Astrocyte (in vitro differentiated cells and primary cell): Measurements from ENCODE around the gene COL23A1. TPM values are rescaled to one million over a fixed set of nuclear protein-coding genes. Genes with fewer than 3 reads are reported as not detected.

Source experiments
- DNase-seq: peaks from one replicate; pipeline ENCODE4 v3.0.0-alpha.2; 2010; ENCODE audit warnings: low read depth
- FAIRE-seq: peaks from 2 replicates; lab custom pipeline; 2011; peaks lifted over from hg19 to GRCh38; lab: Jason Lieb, UNC
- H2AFZ ChIP-seq: 2 replicates; pipeline ENCODE4 v1.6.0; 2012; ENCODE audit warnings: low read depth, low read length, inconsistent platforms
- H3K27ac ChIP-seq: 2 replicates; pipeline ENCODE4 v1.5.1; 2011; ENCODE audit warnings: low read depth, low read length, inconsistent platforms
- H3K27me3 ChIP-seq: 2 replicates; pipeline ENCODE4 v1.6.0; 2011; ENCODE audit warnings: low read length, inconsistent platforms; ENCODE audit not compliant: insufficient read depth
- H3K36me3 ChIP-seq: 2 replicates; pipeline ENCODE4 v1.5.1; 2011; ENCODE audit warnings: low read length, inconsistent platforms; ENCODE audit not compliant: insufficient read depth
- H3K4me1 ChIP-seq: 2 replicates; pipeline ENCODE4 v1.5.1; 2011; ENCODE audit warnings: low read length, inconsistent platforms; ENCODE audit not compliant: insufficient read depth
- H3K4me2 ChIP-seq: 2 replicates; pipeline ENCODE4 v1.6.0; 2012; ENCODE audit warnings: low read length, inconsistent platforms
- H3K4me3 ChIP-seq: 2 replicates; pipeline ENCODE4 v1.5.1; 2011; ENCODE audit warnings: low read depth, mild to moderate bottlenecking, low read length, inconsistent platforms; ENCODE audit not compliant: insufficient read depth
- H3K79me2 ChIP-seq: 2 replicates; pipeline ENCODE4 v1.6.0; 2012; ENCODE audit warnings: mild to moderate bottlenecking, low read length, inconsistent platforms; ENCODE audit not compliant: insufficient read depth
- H3K9ac ChIP-seq: 2 replicates; pipeline ENCODE4 v1.6.0; 2012; ENCODE audit warnings: mild to moderate bottlenecking, low read length, inconsistent platforms
- H3K9me3 ChIP-seq: 2 replicates; pipeline ENCODE4 v1.5.1; 2012; ENCODE audit warnings: low read depth, mild to moderate bottlenecking, low read length, inconsistent platforms; ENCODE audit not compliant: insufficient read depth
- H4K20me1 ChIP-seq: 2 replicates; pipeline ENCODE4 v1.6.0; 2012; ENCODE audit warnings: low read length, inconsistent platforms; ENCODE audit not compliant: insufficient read depth
- H3K27ac Mint-ChIP-seq: one replicate; pipeline ENCODE4 v1.8.0; 2021; ENCODE audit warnings: mild to moderate bottlenecking, mixed read lengths; ENCODE audit not compliant: unreplicated experiment
- H3K27me3 Mint-ChIP-seq: one replicate; pipeline ENCODE4 v1.8.0; 2021; ENCODE audit warnings: low read depth, mixed read lengths; ENCODE audit not compliant: unreplicated experiment
- H3K36me3 Mint-ChIP-seq: one replicate; pipeline ENCODE4 v1.8.0; 2021; ENCODE audit warnings: low read depth, mixed read lengths; ENCODE audit not compliant: unreplicated experiment
- H3K4me1 Mint-ChIP-seq: one replicate; pipeline ENCODE4 v1.8.0; 2021; ENCODE audit warnings: low read depth, mixed read lengths; ENCODE audit not compliant: unreplicated experiment
- H3K4me3 Mint-ChIP-seq: one replicate; pipeline ENCODE4 v1.8.0; 2021; ENCODE audit warnings: mild to moderate bottlenecking, moderate library complexity, mixed read lengths; ENCODE audit not compliant: unreplicated experiment
- H3K9me3 Mint-ChIP-seq: one replicate; pipeline ENCODE4 v1.8.0; 2021; ENCODE audit warnings: mild to moderate bottlenecking, mixed read lengths; ENCODE audit not compliant: unreplicated experiment
- CTCF ChIP-seq: IDR thresholded peaks from 2 replicates; pipeline ENCODE4 v1.5.1; 2011; ENCODE audit warnings: low read depth, mild to moderate bottlenecking, inconsistent platforms, low read length, moderate library complexity; ENCODE audit not compliant: insufficient read depth
- EZH2 ChIP-seq: IDR thresholded peaks from 2 replicates; pipeline ENCODE4 v1.6.1; 2012; ENCODE audit warnings: mild to moderate bottlenecking, low read length, inconsistent platforms; ENCODE audit not compliant: insufficient read depth
- total RNA-seq: library from RNA; stranded (reverse); gene quantifications from 2 replicates; pipeline ENCODE4 v1.2.1, GENCODE V29; 2021

Gene COL23A1
- total RNA-seq, 1 donor from 2014 or later = 0.16 TPM

DNA sequence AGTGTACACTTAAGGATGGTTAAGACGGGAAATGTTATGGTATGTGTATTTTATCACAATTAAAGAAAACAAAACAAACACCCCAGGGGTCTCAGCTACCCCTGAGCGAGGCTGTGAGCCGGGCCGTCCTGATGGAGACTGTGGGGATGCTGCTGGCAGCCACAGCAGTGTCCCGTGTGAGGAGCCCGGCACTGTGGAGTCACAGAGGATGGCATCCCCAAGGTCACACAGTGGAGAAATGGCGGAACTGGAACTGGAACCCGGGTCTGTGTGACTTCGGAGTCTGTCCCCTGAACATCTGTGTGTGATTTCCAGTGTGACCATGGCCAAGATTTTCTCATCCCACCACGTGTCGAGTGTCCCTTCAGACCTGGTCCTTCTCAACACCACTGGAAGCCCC, 276.9 kb downstream of the COL23A1 start:
- H3K4me3 Mint-ChIP-seq = no peak overlapping the region
- Histone ChIP-seq H3K4me3 (no peak overlapping the region), H3K4me2 (no peak overlapping the region), H3K79me2 (no peaks in the 10 kb centered on the region), H3K36me3 (no peaks in the 10 kb centered on the region), H2AFZ (no peak overlapping the region), H4K20me1 (no peaks in the 10 kb centered on the region), H3K9me3 (peaks cover 2% of the 10 kb centered on the region), H3K27ac (no peak overlapping the region), H3K4me1 (no peaks in the 10 kb centered on the region), H3K27me3 (no peaks in the 10 kb centered on the region), H3K9ac (no peak overlapping the region)
- no peak overlapping the region for H3K27ac Mint-ChIP-seq
- peaks cover 8% of the 10 kb centered on the region for H3K9me3 Mint-ChIP-seq
- no peaks in the 10 kb centered on the region for H3K4me1 Mint-ChIP-seq
- DNase-seq = no peak
- H3K27me3 Mint-ChIP-seq = peaks cover 30% of the 10 kb centered on the region
- no peak for FAIRE-seq
- TF ChIP-seq EZH2 (no peak), CTCF (no peak)
- no peaks in the 10 kb centered on the region for H3K36me3 Mint-ChIP-seq

DNA sequence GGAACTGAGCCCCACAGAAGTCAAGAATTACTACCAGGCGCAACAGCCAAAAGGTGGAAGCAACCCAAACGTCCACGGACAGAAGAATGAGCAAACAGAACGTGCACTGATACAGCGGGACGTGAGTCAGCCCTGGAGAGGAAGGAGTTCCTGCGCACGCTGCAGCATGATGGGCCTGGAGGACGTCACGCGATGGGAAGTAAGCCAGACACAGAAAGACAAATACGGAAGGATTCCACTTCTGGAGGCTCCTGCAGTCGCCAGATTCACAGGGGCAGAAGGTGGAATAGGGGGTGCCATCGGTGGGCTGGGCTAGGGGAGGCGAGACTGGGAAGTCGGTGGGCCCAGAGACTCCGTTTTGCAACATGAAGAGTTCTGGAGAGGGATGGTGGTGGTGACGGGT, 277.3 kb downstream of the COL23A1 start:
- Histone ChIP-seq H3K4me3 (no peak overlapping the region), H4K20me1 (no peaks in the 10 kb centered on the region), H3K9ac (no peak overlapping the region), H3K79me2 (no peaks in the 10 kb centered on the region), H3K4me2 (no peak overlapping the region), H3K27me3 (no peaks in the 10 kb centered on the region), H3K27ac (no peak overlapping the region), H2AFZ (no peak overlapping the region), H3K4me1 (no peaks in the 10 kb centered on the region), H3K36me3 (no peaks in the 10 kb centered on the region), H3K9me3 (peaks cover under 1% of the 10 kb centered on the region)
- no peaks in the 10 kb centered on the region for H3K36me3 Mint-ChIP-seq
- peaks cover 32% of the 10 kb centered on the region for H3K27me3 Mint-ChIP-seq
- H3K4me1 Mint-ChIP-seq = peaks cover 2% of the 10 kb centered on the region
- peaks cover 8% of the 10 kb centered on the region for H3K9me3 Mint-ChIP-seq
- no peak overlapping the region for H3K4me3 Mint-ChIP-seq
- FAIRE-seq (no peak), DNase-seq (no peak)
- no peak overlapping the region for H3K27ac Mint-ChIP-seq
- no peak for TF ChIP-seq EZH2
- no peak for TF ChIP-seq CTCF

GRCh38 chr5:178310130-178310865, 279.9 kb downstream of the COL23A1 start:
- H3K27ac Mint-ChIP-seq = no peak overlapping the region
- TF ChIP-seq EZH2 = no peak
- no peak for TF ChIP-seq CTCF
- Histone ChIP-seq H3K27ac (no peak overlapping the region), H3K4me2 (no peak overlapping the region), H3K36me3 (no peaks in the 10 kb centered on the region), H3K9me3 (no peaks in the 10 kb centered on the region), H3K27me3 (no peaks in the 10 kb centered on the region), H2AFZ (no peak overlapping the region), H3K4me3 (no peak overlapping the region), H3K9ac (no peak overlapping the region), H4K20me1 (no peaks in the 10 kb centered on the region), H3K4me1 (no peaks in the 10 kb centered on the region), H3K79me2 (no peaks in the 10 kb centered on the region)
- no peak overlapping the region for H3K4me3 Mint-ChIP-seq
- peaks cover 48% of the 10 kb centered on the region for H3K27me3 Mint-ChIP-seq
- peaks cover 4% of the 10 kb centered on the region for H3K9me3 Mint-ChIP-seq
- DNase-seq (no peak), FAIRE-seq (no peak)
- H3K36me3 Mint-ChIP-seq = peaks cover 4% of the 10 kb centered on the region
- H3K4me1 Mint-ChIP-seq = peaks cover 6% of the 10 kb centered on the region
